ENCODE results near the gene MUCL1. TPM values are rescaled to one million over a fixed set of nuclear protein-coding genes. Genes with fewer than 3 reads are reported as not detected.
"Not testable (repeated sequence)": the region's sequence is repeated elsewhere in the genome, so short reads cannot be mapped to it uniquely, and the experiment has no call there.

Gene MUCL1
- total RNA-seq, 1 donor from 2014 or later, result not detected

- DNase-seq; intact Hi-C loops (cut with DNase I); ATAC-seq (ENCODE audit: poor library complexity): not testable (repeated sequence)
These were observed 28.3 kb downstream of the MUCL1 start for GRCh38 chr12:54882597-54882996.

DNA sequence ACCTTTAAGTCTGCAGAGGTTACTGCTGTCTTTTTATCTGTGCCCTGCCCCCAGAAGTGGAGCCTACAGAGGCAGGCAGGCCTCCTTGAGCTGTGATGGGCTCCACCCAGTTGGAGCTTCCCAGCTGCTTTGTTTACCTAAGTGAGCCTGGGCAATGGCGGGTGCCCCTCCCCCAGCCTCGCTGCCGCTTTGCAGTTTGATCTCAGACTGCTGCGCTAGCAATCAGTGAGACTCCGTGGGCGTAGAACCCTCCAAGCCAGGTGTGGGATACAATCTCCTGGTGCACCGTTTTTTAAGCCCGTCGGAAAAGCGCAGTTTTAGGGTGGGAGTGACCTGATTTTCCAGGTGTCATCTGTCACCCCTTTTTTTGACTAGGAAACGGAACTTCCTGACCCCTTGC lies 34.1 kb downstream of the MUCL1 start:
- DNase-seq; ATAC-seq (ENCODE audit: poor library complexity); intact Hi-C loops (cut with DNase I): not testable (repeated sequence)

- no peak for DNase-seq
- intact Hi-C loops (cut with DNase I), result no loop called here
- no peak for ATAC-seq (ENCODE audit: poor library complexity)
These were observed 36.0 kb downstream of the MUCL1 start for GRCh38 chr12:54890339-54890738.

DNA sequence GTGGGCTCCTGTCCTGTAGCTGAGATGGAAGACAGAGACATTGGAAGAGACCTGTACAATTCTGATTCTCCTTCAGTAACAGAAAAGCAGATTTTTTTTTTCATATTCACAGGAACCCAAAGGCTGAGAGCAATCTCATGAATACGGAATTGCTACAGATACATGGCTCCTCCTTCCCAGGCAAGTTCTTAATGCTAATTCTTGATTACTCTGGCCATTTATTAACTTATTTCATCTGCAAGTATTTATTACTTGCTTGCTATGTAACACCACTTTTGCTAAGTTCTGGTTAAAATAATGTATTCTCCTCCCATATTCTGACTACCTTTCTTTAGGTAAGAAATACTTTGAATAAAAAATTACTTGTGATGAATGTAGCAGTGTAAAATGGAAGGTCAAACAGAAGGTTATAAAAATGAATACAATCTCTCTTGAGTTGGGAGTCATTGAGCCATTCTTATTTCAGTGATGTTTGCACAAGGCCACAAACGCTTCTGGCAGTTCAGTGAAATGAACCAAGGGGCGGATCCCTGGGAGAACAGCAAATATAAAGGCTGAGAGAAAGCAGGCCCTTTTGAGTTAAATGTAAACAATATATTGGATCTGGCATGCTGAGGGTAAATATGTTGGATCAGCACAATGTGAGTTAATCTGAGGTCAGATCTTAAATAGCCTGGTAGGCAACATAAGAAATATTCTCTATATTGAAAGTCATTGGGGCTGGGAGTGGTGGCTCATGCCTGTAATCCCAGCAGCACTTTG lies 37.6 kb downstream of the MUCL1 start:
- intact Hi-C loops (cut with DNase I), result no loop called here
- ATAC-seq (ENCODE audit: poor library complexity) (no peak), DNase-seq (no peak)

Other genes with a start within 250 kb of the MUCL1 start
- gene LACRT, start 219.6 kb upstream of the MUCL1 start, total RNA-seq, result not detected
- not detected for gene DCD, start 206.2 kb upstream of the MUCL1 start, total RNA-seq
- 0.59 TPM for gene TESPA1, start 130.2 kb downstream of the MUCL1 start, total RNA-seq
- not detected for gene NEUROD4, start 165.5 kb downstream of the MUCL1 start, total RNA-seq

Measured in Right ventricle myocardium superior (tissue), 1 donor.